ENCODE measurements around the gene TST. TPM values are rescaled to one million over a fixed set of nuclear protein-coding genes. Genes with fewer than 3 reads are reported as not detected.

Gene TST
- total and polyA plus RNA-seq, 2 of the 8 experiments (the other 6 are each of a cell fraction or from before 2014, with no cell fraction given), result 22.6 to 61.6 TPM

DNA sequence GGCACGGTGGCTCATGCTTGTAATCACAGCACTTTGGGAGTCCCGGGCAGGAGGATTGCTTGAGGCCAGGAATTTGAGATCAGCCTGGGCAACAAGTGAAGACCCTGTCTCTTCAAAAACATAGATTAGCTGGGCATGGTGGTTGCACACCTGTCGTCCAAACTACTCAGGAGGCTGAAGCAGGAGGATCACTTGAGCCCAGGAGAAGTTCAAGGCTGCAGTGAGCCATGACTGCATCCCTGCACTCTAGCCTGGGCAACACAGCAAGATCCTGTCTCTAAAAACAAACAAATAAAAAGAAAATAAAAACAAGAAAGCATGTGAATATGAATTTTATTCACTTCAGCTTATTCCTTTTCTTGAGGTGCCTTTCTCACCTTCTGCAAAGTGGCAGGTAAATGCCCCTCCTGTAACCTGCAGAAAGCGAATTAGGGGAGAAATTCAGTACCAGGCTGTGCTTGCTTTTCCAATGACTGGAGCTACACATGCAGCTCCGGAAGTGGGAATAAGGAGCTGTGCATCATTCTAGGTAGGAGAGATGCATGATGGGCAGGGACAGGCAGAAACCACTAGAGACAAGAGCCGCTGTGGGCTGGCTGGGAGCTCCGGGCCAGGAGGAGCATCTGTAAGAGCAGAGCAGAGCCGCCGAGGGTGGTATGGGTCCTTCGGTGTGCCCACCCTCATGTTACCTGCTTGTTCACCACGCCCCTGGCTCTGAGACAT lies 17.6 kb upstream of the TST start:
- no peaks in the 10 kb centered on the region for H3K36me3 ChIP-seq (ENCODE audit: control insufficient read depth in 2 of 4, insufficient read depth in 4 of 4, low read length in 3 of 4)
- H2BK15ac ChIP-seq (ENCODE audit: low read length), result no peak overlapping the region
- no peak overlapping the region for H2BK120ac ChIP-seq (replicated peaks; ENCODE audit: low read depth, low read length)
- DNase-seq (ENCODE audit: low read depth in 1 of 2, low spot score in 2 of 2) (no peak), FAIRE-seq (no peak)
- H3K23me2 ChIP-seq (ENCODE audit: low read depth, low read length), result no peaks in the 10 kb centered on the region
- H4K8ac ChIP-seq (ENCODE audit: extremely low read depth, insufficient read depth, low read length), result no peak overlapping the region; the same call in 1 of the 2 replicates
- no peak overlapping the region for H3K23ac ChIP-seq (ENCODE audit: insufficient read length)
- ChIA-PET POLR2A (ENCODE audit: partially characterized antibody) (interaction anchor here (0.6 to 1.8 kb wide), 3 partner anchors 13 to 20 kb away, joined by 3 read pairs; no protein-coding TSS in a partner anchor), CTCF (ENCODE audit: partially characterized antibody) (interaction anchor here (1.0 to 1.7 kb wide), 6 partner anchors 8 to 165 kb away, joined by 3 to 6 read pairs (median 4); no protein-coding TSS in a partner anchor)
- WGBS, 2 experiments (ENCODE audit: extremely low coverage in 1 of 2, insufficient coverage in 1 of 2, insufficient read length in 1 of 2, insufficient replicate concordance in 2 of 2, low coverage in 1 of 2, low lambda C conversion rate in 2 of 2, missing lambda C conversion rate in 1 of 2), result 93% methylated on average over 11 of the region's 11 CpGs; no CpG with 5 or more reads in 1 of the 2 experiments
- no peaks in the 10 kb centered on the region for H3K79me2 ChIP-seq (ENCODE audit: control insufficient read depth in 1 of 2, insufficient read depth in 2 of 2, low read length in 2 of 2)
- no peak overlapping the region for H4K5ac ChIP-seq (ENCODE audit: insufficient read length, low read depth, low read length)
- H2BK12ac ChIP-seq (ENCODE audit: low read depth, low read length), result peak overlapping the region; percentile 50; the same call in 1 of the 2 replicates
- no peak overlapping the region for H3K27ac ChIP-seq (ENCODE audit: low read depth, low read length)
- H3K79me1 ChIP-seq (ENCODE audit: low read depth, low read length), result no peaks in the 10 kb centered on the region
- no peak overlapping the region for H3K9ac ChIP-seq (replicated peaks in 1 of 4; ENCODE audit: extremely low read depth in 1 of 4, low read depth in 3 of 4, low read length in 3 of 4)
- no peak overlapping the region for H3K4me2 ChIP-seq (ENCODE audit: insufficient read depth in 1 of 2, low read depth in 2 of 2, low read length in 2 of 2)
- no peak overlapping the region for H4K91ac ChIP-seq (replicated peaks; ENCODE audit: insufficient read length, low read length)
- H3K18ac ChIP-seq (ENCODE audit: extremely low read depth, low read length), result no peak overlapping the region
- H2BK5ac ChIP-seq (ENCODE audit: low read depth, low read length), result no peak overlapping the region
- no peak overlapping the region for H3K56ac ChIP-seq (replicated peaks; ENCODE audit: insufficient read length, low read depth, low read length)
- H3K27me3 ChIP-seq (replicated peaks in 1 of 4; ENCODE audit: control insufficient read depth in 3 of 4, extremely low read depth in 1 of 4, insufficient read depth in 3 of 4, low read length in 3 of 4), result 0 out of 7 replicates have a peak, but pooled peaks cover 0 to 5% (median 0%) of the 10 kb centered on the region in 4 experiments
- no peak overlapping the region for H2AFZ ChIP-seq (ENCODE audit: low read length)
- no peak overlapping the region for H3K14ac ChIP-seq (ENCODE audit: insufficient read length)
- H3K4ac ChIP-seq (replicated peaks; ENCODE audit: insufficient read length, low read depth, low read length), result no peak overlapping the region
- H2AK5ac ChIP-seq (ENCODE audit: low read depth, low read length), result no peak overlapping the region
- H4K20me1 ChIP-seq (replicated peaks in 1 of 2; ENCODE audit: control insufficient read depth in 1 of 2, insufficient read depth in 2 of 2, low read length in 2 of 2), result no peaks in the 10 kb centered on the region
- no peak overlapping the region for H3K4me3 ChIP-seq (ENCODE audit: extremely low read depth in 1 of 4, insufficient read depth in 2 of 4, low read depth in 3 of 4, low read length in 4 of 4)
- TF ChIP-seq KDM5A (IDR thresholded peaks at IDR 0.05; ENCODE audit: low read length), result no peak
- TF ChIP-seq, protein P1, sequence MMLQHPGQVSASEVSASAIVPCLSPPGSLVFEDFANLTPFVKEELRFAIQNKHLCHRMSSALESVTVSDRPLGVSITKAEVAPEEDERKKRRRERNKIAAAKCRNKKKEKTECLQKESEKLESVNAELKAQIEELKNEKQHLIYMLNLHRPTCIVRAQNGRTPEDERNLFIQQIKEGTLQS (IDR thresholded peaks at IDR 0.05; ENCODE audit: insufficient read depth, low read depth, low read length), result no peak
- TF ChIP-seq HDAC6 (IDR thresholded peaks at IDR 0.05; ENCODE audit: low read depth, low read length), result no peak
- no peak for TF ChIP-seq JUN (IDR thresholded peaks at IDR 0.05; ENCODE audit: low read depth, low read length)
- TF ChIP-seq BCL11A (IDR thresholded peaks at IDR 0.05; ENCODE audit: low read depth in 2 of 2, low read length in 2 of 2), result no peak
- TF ChIP-seq RAD21 (IDR thresholded peaks at IDR 0.05 in 1 of 2, conservative IDR thresholded peaks at IDR 0.05 in 1 of 2; ENCODE audit: low read depth in 2 of 2, low read length in 2 of 2), result no peak
- no peaks in the 10 kb centered on the region for H3K9me3 ChIP-seq (ENCODE audit: insufficient read depth in 2 of 2, low read depth in 1 of 2, low read length in 1 of 2)
- H3K4me1 ChIP-seq (replicated peaks in 1 of 4; ENCODE audit: control insufficient read depth in 3 of 4, insufficient read depth in 4 of 4, low read length in 3 of 4), result peaks cover 0 to 12% (median 5%) of the 10 kb centered on the region in 4 experiments; a peak in 4 of 7 replicates
- H2BK20ac ChIP-seq (ENCODE audit: low read length), result no peak overlapping the region

Data from H1 (cell line).